ENCODE measurements around the gene SHISA7.

Gene SHISA7

GRCh38 chr19:55443045-55443823 lies at the start of gene SHISA7:
SHISA7 (minus strand) TSS chr19:55443300; CDS start chr19:55442863, 437 bp downstream.
- no peak for DNase-seq (ENCODE audit: low read depth)

GRCh38 chr19:55492362-55492944 lies 49.4 kb upstream of the SHISA7 start:
- no peak for DNase-seq (ENCODE audit: low read depth)

GRCh38 chr19:55491546-55492360 lies 48.7 kb upstream of the SHISA7 start:
- DNase-seq (ENCODE audit: low read depth), result no peak

GRCh38 chr19:55490478-55491432 lies 47.7 kb upstream of the SHISA7 start:
- DNase-seq (ENCODE audit: low read depth), result no peak

GRCh38 chr19:55489711-55490477 lies 46.8 kb upstream of the SHISA7 start:
- DNase-seq (ENCODE audit: low read depth), result no peak

GRCh38 chr19:55488986-55489710 lies 46.0 kb upstream of the SHISA7 start:
- no peak for DNase-seq (ENCODE audit: low read depth)

- DNase-seq (ENCODE audit: low read depth), result no peak
Observed at GRCh38 chr19:55487924-55488687, 45.0 kb upstream of the SHISA7 start, which contains the start of gene SSC5D. SSC5D (plus strand) TSS chr19:55488436; CDS start chr19:55488590, 154 bp downstream.

GRCh38 chr19:55486971-55487923 lies 44.1 kb upstream of the SHISA7 start:
- DNase-seq (ENCODE audit: low read depth), result no peak

GRCh38 chr19:55486043-55486970 lies 43.2 kb upstream of the SHISA7 start:
- DNase-seq (ENCODE audit: low read depth), result no peak

GRCh38 chr19:55485439-55486011 lies 42.4 kb upstream of the SHISA7 start:
- DNase-seq (ENCODE audit: low read depth), result no peak

GRCh38 chr19:55484593-55485438 lies 41.7 kb upstream of the SHISA7 start, which contains the start of gene NAT14:
NAT14 (plus strand) TSS chr19:55485188; CDS start chr19:55485709, 521 bp downstream.
- DNase-seq (ENCODE audit: low read depth), result peak; percentile 51

GRCh38 chr19:55483706-55484592 lies 40.8 kb upstream of the SHISA7 start:
- no peak for DNase-seq (ENCODE audit: low read depth)

- DNase-seq (ENCODE audit: low read depth), result no peak
Observed at GRCh38 chr19:55482967-55483705, 40.0 kb upstream of the SHISA7 start.
